Mononuclear cell (primary cell): ENCODE measurements around the gene ECHDC3. TPM values are rescaled to one million over a fixed set of nuclear protein-coding genes. Genes with fewer than 3 reads are reported as not detected.
A peak's percentile ranks its signal among the peaks of the same experiment; 100 is the strongest.

Experiments used
- H3K27me3 ChIP-seq: 2 replicates; pipeline ENCODE4 v1.6.0; 2011; ENCODE audit warnings: low read length, control low read depth; ENCODE audit not compliant: insufficient read depth
- H3K4me1 ChIP-seq: 2 replicates; pipeline ENCODE4 v1.5.1; 2011; ENCODE audit warnings: mild to moderate bottlenecking, low read length, control low read depth; ENCODE audit not compliant: insufficient read depth
- H3K4me3 ChIP-seq: 2 replicates; pipeline ENCODE4 v1.5.1; 2011; ENCODE audit warnings: mild to moderate bottlenecking, low read length, moderate library complexity
- H3K9me3 ChIP-seq: 2 replicates; pipeline ENCODE4 v1.5.1; 2011; ENCODE audit warnings: low read depth, mild to moderate bottlenecking, control low read depth, low read length
- total RNA-seq: library from RNA; depleted of rRNA; stranded (reverse); fragments of >200 nt; gene quantifications from one replicate; pipeline ENCODE4 v1.2.3, GENCODE V29; 2012

Gene ECHDC3
- 2.6 TPM for total RNA-seq

DNA sequence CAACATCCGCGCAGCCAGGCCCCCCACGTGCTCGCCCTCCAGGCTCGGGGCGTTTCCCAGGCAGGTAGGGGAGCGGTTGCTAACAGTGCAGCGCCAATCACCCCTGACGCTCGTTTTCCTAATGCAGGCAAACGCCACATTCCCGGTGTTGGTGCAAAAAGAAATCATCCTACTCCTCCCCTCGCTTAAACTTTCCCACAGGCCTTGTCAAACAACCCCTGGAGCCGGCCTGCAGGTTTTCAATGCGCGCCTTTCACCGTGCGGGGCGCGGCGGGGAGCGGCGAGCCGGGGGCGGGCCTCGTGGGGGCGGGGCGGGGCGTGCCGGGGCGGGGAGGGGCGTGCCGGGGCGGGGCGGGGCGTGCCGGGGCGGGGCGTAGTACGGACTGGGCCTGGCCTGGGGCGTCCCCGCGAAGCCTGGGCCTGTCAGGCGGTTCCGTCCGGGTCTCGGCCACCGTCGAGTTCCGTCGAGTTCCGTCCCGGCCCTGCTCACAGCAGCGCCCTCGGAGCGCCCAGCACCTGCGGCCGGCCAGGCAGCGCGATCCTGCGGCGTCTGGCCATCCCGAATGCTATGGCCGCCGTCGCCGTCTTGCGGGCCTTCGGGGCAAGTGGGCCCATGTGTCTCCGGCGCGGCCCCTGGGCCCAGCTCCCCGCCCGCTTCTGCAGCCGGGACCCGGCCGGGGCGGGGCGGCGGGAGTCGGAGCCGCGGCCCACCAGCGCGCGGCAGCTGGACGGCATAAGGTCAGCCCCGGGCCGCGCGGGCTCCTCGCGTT lies at the start of gene ECHDC3:
ECHDC3 (plus strand) TSS at position 374 of the 770 bp plus-strand sequence; CDS start at position 569, 195 bp downstream.
- Histone ChIP-seq H3K4me1 (peaks cover 23% of the 10 kb centered on the region), H3K9me3 (no peaks in the 10 kb centered on the region), H3K4me3 (peak within 1 kb of the TSS; percentile 49), H3K27me3 (no peaks in the 10 kb centered on the region)

GRCh38 chr10:11693376-11693775 lies 48.8 kb upstream of the ECHDC3 start:
- no peak overlapping the region for H3K4me3 ChIP-seq
- H3K9me3 ChIP-seq: no peaks in the 10 kb centered on the region
- H3K4me1 ChIP-seq: peaks cover 13% of the 10 kb centered on the region
- no peaks in the 10 kb centered on the region for H3K27me3 ChIP-seq

GRCh38 chr10:11695779-11696178 lies 46.4 kb upstream of the ECHDC3 start:
- H3K4me3 ChIP-seq: no peak overlapping the region
- no peaks in the 10 kb centered on the region for H3K9me3 ChIP-seq
- peaks cover 28% of the 10 kb centered on the region for H3K4me1 ChIP-seq
- no peaks in the 10 kb centered on the region for H3K27me3 ChIP-seq

- Histone ChIP-seq H3K4me1 (peaks cover 28% of the 10 kb centered on the region), H3K4me3 (no peak overlapping the region), H3K9me3 (no peaks in the 10 kb centered on the region), H3K27me3 (no peaks in the 10 kb centered on the region)
Measured at GRCh38 chr10:11697718-11698527, 44.3 kb upstream of the ECHDC3 start.

GRCh38 chr10:11698691-11699549 lies 43.3 kb upstream of the ECHDC3 start:
- Histone ChIP-seq H3K27me3 (no peaks in the 10 kb centered on the region), H3K9me3 (no peaks in the 10 kb centered on the region), H3K4me1 (peaks cover 28% of the 10 kb centered on the region), H3K4me3 (no peak overlapping the region)

GRCh38 chr10:11699550-11700097 lies 42.6 kb upstream of the ECHDC3 start:
- H3K27me3 ChIP-seq: no peaks in the 10 kb centered on the region
- H3K4me3 ChIP-seq: no peak overlapping the region
- H3K4me1 ChIP-seq: peaks cover 28% of the 10 kb centered on the region
- H3K9me3 ChIP-seq: no peaks in the 10 kb centered on the region

DNA sequence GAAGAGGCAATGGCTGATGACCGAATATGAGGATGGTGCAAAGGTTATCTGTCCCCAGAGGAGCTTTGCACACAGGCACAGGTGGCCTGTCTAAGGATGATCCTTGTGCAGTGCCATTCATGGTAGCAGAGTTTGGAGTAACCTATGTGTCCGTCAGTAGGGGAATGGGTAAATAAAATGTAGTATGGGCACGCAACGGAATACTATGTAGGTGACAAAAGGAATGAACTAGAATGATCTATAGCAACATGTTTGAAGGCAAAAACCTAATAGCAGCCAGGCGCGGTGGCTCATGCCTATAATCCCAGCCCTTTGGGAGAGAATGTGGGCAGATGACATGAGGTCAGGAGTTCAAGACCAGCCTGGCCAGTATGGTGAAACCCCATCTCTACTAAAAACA lies 41.6 kb upstream of the ECHDC3 start:
- Histone ChIP-seq H3K9me3 (no peaks in the 10 kb centered on the region), H3K4me1 (peaks cover 29% of the 10 kb centered on the region), H3K4me3 (no peak overlapping the region), H3K27me3 (no peaks in the 10 kb centered on the region)

DNA sequence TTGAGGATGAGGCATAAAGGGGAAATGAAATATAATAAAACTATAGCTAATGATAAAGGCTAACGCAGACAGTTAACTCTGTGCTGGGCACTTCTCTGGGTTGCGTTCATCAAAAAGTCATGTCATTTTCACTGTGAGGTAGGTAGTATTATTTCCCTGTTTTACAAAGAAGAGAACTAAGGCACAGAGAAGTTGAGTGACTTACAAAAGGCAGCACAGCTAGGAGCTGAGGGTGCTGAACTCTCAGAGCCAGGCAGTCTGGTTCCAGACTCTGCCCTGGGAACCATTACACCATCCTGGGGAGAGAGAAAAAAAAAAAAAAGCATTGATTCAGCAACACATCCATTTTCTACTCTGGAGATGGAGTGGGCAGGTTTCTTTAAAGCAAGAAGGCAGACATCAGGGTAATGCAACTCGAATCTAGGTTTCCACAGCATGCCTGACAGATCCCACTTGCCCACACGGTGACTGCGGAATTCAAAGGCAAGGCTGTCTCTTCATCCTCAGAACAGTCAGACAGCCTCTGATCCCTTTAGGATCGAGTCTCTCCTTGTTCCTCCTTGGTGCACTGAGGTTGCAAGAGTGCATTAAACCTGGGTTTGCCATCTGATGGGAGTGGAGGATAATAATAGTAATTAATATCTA lies 40.6 kb upstream of the ECHDC3 start:
- peaks cover 32% of the 10 kb centered on the region for H3K4me1 ChIP-seq
- H3K27me3 ChIP-seq: no peaks in the 10 kb centered on the region
- no peak overlapping the region for H3K4me3 ChIP-seq
- no peaks in the 10 kb centered on the region for H3K9me3 ChIP-seq

- Histone ChIP-seq H3K4me1 (peaks cover 30% of the 10 kb centered on the region), H3K27me3 (no peaks in the 10 kb centered on the region), H3K9me3 (no peaks in the 10 kb centered on the region), H3K4me3 (no peak overlapping the region)
Measured at GRCh38 chr10:11702264-11702663, 39.9 kb upstream of the ECHDC3 start.

DNA sequence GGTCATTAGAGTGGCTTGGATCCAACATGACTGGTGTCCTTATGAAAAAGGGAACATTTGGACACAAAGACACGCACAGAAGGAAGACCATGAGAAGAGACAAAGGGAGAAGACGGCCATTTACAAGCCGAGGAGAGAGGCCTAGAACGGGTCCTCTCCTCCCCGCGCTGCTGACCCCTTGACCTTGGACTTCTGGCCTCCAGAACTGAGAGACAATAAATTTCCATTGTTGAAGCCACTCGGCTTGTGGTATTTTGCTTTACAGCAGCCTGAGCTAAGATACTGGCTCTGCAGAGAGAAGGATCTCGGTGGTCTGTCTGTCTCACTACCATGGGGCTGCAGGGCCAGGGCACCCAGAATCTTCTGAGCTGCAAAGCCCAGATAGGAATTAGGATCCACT lies 38.1 kb upstream of the ECHDC3 start:
- Histone ChIP-seq H3K4me1 (peaks cover 17% of the 10 kb centered on the region), H3K27me3 (no peaks in the 10 kb centered on the region), H3K9me3 (no peaks in the 10 kb centered on the region), H3K4me3 (no peak overlapping the region)

DNA sequence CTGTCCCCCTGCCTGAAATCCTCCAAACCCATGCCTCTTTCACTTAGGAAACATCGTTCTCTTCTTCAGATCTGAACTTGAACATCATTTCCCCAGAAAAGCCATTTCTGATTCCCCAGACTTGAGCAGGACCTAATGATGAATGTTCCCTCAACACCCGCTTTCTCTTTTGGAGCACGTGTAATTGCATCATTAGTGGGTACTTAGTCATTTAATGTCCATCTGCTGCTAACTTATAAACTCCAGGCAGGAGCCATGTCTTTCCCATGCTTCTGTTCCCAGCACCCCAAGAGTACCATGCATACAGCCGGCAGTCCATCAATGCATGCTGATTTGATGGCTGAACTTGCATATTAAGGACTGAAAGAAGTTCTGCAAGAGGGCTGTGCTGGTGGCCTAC lies 36.5 kb upstream of the ECHDC3 start:
- no peaks in the 10 kb centered on the region for H3K27me3 ChIP-seq
- H3K9me3 ChIP-seq: no peaks in the 10 kb centered on the region
- H3K4me3 ChIP-seq: no peak overlapping the region
- H3K4me1 ChIP-seq: peaks cover 23% of the 10 kb centered on the region

DNA sequence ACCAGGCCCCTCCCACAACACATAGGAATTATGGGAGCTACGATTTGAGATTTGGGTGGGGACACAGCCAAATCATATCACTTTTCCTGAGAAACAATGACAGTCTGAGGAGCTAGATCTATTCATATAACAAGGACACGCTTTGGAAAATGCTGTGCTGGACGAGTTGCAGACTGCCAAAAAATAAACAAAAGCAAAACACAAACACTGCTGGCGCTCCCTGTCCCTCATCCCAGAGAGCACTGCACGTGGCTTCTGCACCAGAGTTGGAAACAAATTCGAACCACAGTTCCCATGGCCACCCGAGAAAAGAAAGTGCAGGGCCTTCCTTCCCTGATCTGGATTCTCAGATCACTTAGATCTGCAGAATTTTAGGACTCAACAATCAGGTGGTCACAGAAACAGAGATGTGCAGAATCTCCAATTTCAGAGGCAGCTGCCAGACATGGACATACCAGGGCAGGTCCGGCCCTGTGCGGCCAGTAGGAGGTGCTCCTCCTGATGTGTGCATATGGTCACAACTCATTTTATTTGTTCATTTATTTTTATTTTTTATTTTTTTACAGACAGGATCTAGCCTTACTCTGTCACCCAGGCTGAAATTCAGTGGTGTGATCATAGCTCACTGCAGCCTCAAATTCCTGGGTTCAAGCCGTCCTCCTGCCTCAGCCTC lies 35.2 kb upstream of the ECHDC3 start:
- H3K4me1 ChIP-seq: peaks cover 26% of the 10 kb centered on the region
- no peak overlapping the region for H3K4me3 ChIP-seq
- no peaks in the 10 kb centered on the region for H3K9me3 ChIP-seq

DNA sequence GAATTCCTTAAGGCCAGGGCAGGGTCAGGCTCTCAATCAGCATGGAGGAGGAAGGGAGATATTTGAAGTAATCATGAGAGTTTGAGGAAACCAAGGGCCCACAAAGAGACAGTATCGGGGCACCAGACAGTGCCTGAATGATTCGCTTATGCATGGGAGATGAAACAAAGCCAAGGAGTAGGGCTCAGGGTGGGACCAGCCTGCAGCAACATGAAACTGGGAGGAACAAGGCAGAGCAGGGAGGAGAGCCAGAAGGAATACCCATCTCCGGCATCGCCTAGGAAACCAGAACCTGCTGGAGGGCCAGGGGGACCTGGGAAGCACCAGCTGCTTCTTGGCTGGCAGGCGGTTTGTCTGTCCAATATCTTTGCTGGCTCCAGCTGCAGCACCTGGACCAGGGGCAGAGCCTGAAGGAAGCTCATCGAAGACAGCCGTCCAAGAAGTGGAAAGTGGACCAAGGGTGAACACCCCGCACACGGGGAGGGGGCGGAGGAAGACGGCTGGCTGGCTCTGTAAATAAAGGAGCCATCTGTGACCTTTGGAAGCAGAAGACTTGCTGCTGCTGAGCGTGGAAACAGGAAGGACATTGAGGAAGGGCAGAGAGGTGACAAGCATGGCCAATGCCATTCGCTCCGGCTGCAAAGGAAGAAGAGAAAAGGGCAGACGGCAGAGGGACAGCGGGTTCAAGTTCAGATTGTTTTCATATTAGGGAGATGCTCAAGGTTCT lies 34.4 kb upstream of the ECHDC3 start:
- Histone ChIP-seq H3K4me1 (peaks cover 32% of the 10 kb centered on the region), H3K9me3 (no peaks in the 10 kb centered on the region), H3K27me3 (no peaks in the 10 kb centered on the region), H3K4me3 (no peak overlapping the region)

More for the DNA sequence above, 35.2 kb upstream of the ECHDC3 start:
- H3K27me3 ChIP-seq: no peaks in the 10 kb centered on the region
